HG02884 (cell line): ENCODE measurements around the gene PLEKHN1.

ENCODE experiments used
- ATAC-seq: cut with Tn5 transposase; IDR thresholded peaks from one replicate; pipeline ENCODE4 v1.9.1; 2021; ENCODE audit warnings: mild to moderate bottlenecking, moderate library complexity; ENCODE audit not compliant: unreplicated experiment

The PLEKHN1 gene

DNA sequence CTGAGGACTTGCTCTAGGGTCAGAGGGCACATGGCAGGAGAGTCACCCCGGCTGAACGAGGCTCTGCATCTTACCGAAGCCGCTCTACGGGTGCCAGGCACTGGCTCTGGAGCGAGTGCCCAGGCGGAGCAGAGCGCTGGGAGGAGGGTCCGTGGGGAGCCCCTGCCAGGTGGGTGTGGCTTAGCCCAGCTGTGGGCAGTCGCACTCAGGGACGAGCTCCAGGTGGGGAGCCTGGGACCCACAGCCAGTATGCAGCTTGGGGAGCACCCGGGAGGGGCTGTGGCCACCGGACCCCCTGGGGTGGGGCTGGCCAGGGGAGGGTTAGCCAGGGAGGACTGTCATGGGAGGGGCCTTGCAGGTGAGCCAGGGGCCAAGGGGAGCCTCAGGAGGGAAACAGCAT, 57.4 kb downstream of the PLEKHN1 start:
- no peak for ATAC-seq

DNA sequence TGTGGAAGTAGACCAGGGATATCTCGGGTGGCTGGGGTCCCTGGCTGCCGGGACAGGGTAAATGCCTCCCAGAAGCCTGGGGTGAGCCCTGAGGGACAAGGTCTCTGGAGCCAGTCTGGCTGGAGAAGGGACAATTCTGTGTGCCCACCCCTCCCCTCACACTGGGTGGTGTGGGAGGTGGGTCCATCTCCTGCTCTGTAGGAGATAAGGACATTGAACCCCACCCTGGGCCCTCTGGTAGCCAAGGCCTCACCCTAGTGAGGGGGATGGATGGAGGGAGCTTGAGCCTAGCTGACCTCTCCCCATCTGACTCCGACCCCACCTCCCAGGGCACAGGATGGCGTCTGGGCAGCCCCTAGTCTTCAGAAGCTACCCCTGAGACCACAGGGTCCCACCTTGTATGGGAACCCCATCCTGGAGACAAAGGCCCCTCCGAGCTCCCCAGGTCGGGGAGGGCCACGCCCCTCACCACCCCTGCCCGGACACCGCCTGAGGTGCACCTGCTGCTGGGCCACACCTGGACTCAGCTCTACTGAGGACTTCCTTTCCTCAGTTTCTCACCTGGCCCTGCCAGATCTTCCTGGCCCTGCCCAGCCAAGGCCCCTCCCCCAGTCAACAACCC, 58.0 kb downstream of the PLEKHN1 start:
- no peak for ATAC-seq

DNA sequence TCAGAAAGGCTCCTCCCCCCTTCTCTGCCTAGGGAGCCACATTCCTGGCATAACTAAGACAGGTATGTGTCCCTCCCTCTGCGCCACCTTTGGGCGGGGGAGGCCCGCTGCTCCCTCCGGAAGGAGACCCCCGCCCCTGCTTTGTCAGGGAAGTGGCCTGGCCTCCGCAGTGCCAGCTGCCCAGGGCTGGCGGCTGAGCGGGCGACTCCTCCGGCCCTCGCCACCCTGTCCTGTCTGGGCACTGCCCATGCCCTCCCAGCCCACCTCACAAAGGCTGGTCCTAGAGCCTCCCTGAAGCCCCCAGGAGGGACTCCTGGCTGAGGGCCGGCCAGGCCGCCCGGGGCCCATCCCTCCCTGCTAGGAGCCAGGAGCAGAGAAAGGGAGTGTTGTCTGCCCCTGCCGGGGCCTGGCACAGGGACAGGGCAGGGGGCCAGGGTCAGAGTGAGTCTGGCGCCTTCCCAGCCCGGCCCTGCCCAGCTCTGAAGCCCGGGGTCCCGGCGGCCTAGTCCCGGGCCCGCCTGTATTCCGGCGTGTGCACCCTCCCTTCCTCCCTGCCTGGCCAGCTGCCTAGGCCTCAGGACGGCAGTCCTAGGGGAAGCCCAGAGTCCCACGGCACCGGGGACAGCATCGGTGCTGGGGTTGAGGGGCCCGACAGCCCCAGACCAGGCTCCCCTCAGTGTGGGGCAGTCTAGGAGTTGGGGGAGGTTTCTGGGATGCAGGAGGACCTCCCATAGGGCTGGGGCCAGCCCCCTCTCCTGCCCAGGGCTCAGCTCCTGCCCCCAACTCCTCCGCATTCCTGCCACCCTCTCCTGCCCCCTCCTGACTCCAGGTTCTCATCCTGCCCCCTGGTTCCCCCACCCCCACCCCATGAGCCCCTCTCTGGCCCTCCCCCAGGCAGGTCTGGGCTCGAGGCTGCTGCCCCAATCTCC, 58.8 kb downstream of the PLEKHN1 start:
- no peak for ATAC-seq
